PC-9 (cell line): ENCODE results near the gene TBX10. TPM values are rescaled to one million over a fixed set of nuclear protein-coding genes. Genes with fewer than 3 reads are reported as not detected.
A peak's percentile ranks its signal among the peaks of the same experiment; 100 is the strongest.

ENCODE experiments used
- BruUV-seq: library from RNA; stranded (reverse); fragments of 400-500 nt; replicated peaks from 2 replicates; lab custom pipeline; 2021; lab: Mats Ljungman, UMichigan
- CTCF ChIA-PET: fragments of 300-600 bp; sonication (Branson Sonifier 250); formaldehyde crosslinking; loops from one replicate; lab custom pipeline; 2022; ENCODE audit warnings: antibody characterized with exemption; lab: Charles Lee
- POLR2A ChIA-PET: fragments of 300-600 bp; sonication (Branson Sonifier 250); formaldehyde crosslinking; loops from one replicate; lab custom pipeline; 2022; ENCODE audit warnings: antibody characterized with exemption; ENCODE audit not compliant: unreplicated experiment; lab: Charles Lee
- DNase-seq, 2 experiments: peaks; one replicate each; pipeline versions ENCODE4 v3.0.0 to v3.0.0-alpha.2; 2015 to 2022; ENCODE audit warnings: mixed read lengths in 1 of 2
- H2AFZ ChIP-seq: fragments of 200-600 bp; sonication (generic); 2 replicates; pipeline ENCODE4 v1.8.1; 2017; ENCODE audit warnings: antibody characterized with exemption
- H3F3A ChIP-seq: fragments of 200-600 bp; sonication (generic); 2 replicates; pipeline ENCODE4 v1.8.1; 2017; ENCODE audit warnings: antibody characterized with exemption, mild to moderate bottlenecking, low read depth; ENCODE audit not compliant: insufficient read depth
- H3K27ac ChIP-seq: fragments of 200-600 bp; sonication (generic); 2 replicates; pipeline ENCODE4 v1.6.1; 2016; ENCODE audit warnings: mixed run types
- H3K27me3 ChIP-seq: fragments of 200-600 bp; sonication (generic); 2 replicates; pipeline ENCODE4 v1.6.1; 2016; ENCODE audit warnings: low read depth, mixed run types; ENCODE audit not compliant: insufficient read depth
- H3K36me3 ChIP-seq: fragments of 200-600 bp; sonication (generic); 2 replicates; pipeline ENCODE4 v1.6.1; 2016; ENCODE audit warnings: low read depth, mixed run types
- H3K4me1 ChIP-seq: fragments of 200-600 bp; sonication (generic); replicated peaks from 2 replicates; pipeline ENCODE4 v1.6.1; 2016; ENCODE audit warnings: mixed run types; ENCODE audit not compliant: insufficient read depth
- H3K4me2 ChIP-seq: fragments of 200-600 bp; sonication (generic); 2 replicates; pipeline ENCODE4 v1.6.1; 2017; ENCODE audit warnings: mixed run types
- H3K4me3 ChIP-seq: fragments of 200-600 bp; sonication (generic); 2 replicates; pipeline ENCODE4 v1.6.1; 2016; ENCODE audit warnings: mixed run types
- H3K79me2 ChIP-seq: fragments of 200-600 bp; sonication (generic); 2 replicates; pipeline ENCODE4 v1.6.1; 2017; ENCODE audit warnings: low read depth, mixed run types
- H3K9me2 ChIP-seq: fragments of 200-600 bp; sonication (generic); 2 replicates; pipeline ENCODE4 v1.8.1; 2017; ENCODE audit warnings: mild to moderate bottlenecking; ENCODE audit not compliant: insufficient read depth
- H3K9me3 ChIP-seq: fragments of 200-600 bp; sonication (generic); 2 replicates; pipeline ENCODE4 v1.8.1; 2016; ENCODE audit warnings: low read depth; ENCODE audit not compliant: insufficient read depth
- H4K20me1 ChIP-seq: fragments of 200-600 bp; sonication (generic); 2 replicates; pipeline ENCODE4 v1.8.1; 2017; ENCODE audit not compliant: insufficient read depth
- CTCF ChIP-seq: fragments of 200-600 bp; sonication (generic); conservative IDR thresholded peaks from 2 replicates; pipeline ENCODE4 v1.6.1; 2017; ENCODE audit warnings: mixed run types, antibody characterized with exemption, mild to moderate bottlenecking, moderate library complexity
- EZH2 ChIP-seq: fragments of 200-600 bp; sonication (generic); IDR thresholded peaks from 2 replicates; pipeline ENCODE4 v1.8.0; 2017; ENCODE audit warnings: antibody characterized with exemption, low read depth
- intact Hi-C: fragments of 100-400 bp; cut with micrococcal nuclease; formaldehyde crosslinking; loops from one replicate; pipeline ENCODE4 v1.10.0; 2022; ENCODE audit not compliant: unreplicated experiment
- total RNA-seq: library from RNA; stranded (reverse); gene quantifications from 2 replicates; pipeline ENCODE4 v1.2.3, GENCODE V29; 2021

The TBX10 gene
- total RNA-seq, 1 experiment from 2014 or later, result not detected

- Histone ChIP-seq H2AFZ (peak overlapping the region; percentile 84), H3K4me3 (peak overlapping the region; percentile 67), H3K27me3 (no peaks in the 10 kb centered on the region), H3K9me2 (no peaks in the 10 kb centered on the region), H4K20me1 (no peaks in the 10 kb centered on the region), H3K36me3 (no peaks in the 10 kb centered on the region), H3K9me3 (no peaks in the 10 kb centered on the region), H3K4me1 (no peaks in the 10 kb centered on the region), H3K27ac (no peak overlapping the region), H3K79me2 (no peaks in the 10 kb centered on the region), H3F3A (peaks cover 29% of the 10 kb centered on the region), H3K4me2 (peak overlapping the region; percentile 81)
- intact Hi-C loops, result no loop called here
- CTCF ChIA-PET, result interaction anchor here (0.5 to 0.7 kb wide), 2 partner anchors 9 to 41 kb away, joined by 3 read pairs; no protein-coding TSS in a partner anchor
- POLR2A ChIA-PET, result interaction anchor here (0.6 kb wide), 1 partner anchor 33 kb away, joined by 8 read pairs; no protein-coding TSS in a partner anchor
- TF ChIP-seq EZH2 (no peak), CTCF (no peak)
- peak in 1 of 2 experiments; percentile 58 for DNase-seq
- no TSS peak for BruUV-seq
These were observed 10.3 kb upstream of the TBX10 start for GRCh38 chr11:67649634-67650510.

GRCh38 chr11:67648796-67649613, 9.4 kb upstream of the TBX10 start:
- no peak overlapping the region for H3K4me3 ChIP-seq
- no peak overlapping the region for H2AFZ ChIP-seq
- H4K20me1 ChIP-seq, result no peaks in the 10 kb centered on the region
- H3K9me3 ChIP-seq, result no peaks in the 10 kb centered on the region
- no peaks in the 10 kb centered on the region for H3K79me2 ChIP-seq
- intact Hi-C loops, result no loop called here
- H3K9me2 ChIP-seq, result no peaks in the 10 kb centered on the region
- no peak for TF ChIP-seq EZH2
- TF ChIP-seq CTCF, result no peak
- CTCF ChIA-PET, result no interaction called here
- POLR2A ChIA-PET, result interaction anchor here (0.6 kb wide), 2 partner anchors 32 to 76 kb away, joined by 3 to 8 read pairs; no protein-coding TSS in a partner anchor
- no peaks in the 10 kb centered on the region for H3K4me1 ChIP-seq
- H3F3A ChIP-seq, result peaks cover 29% of the 10 kb centered on the region
- BruUV-seq, result no TSS peak
- H3K27me3 ChIP-seq, result no peaks in the 10 kb centered on the region
- DNase-seq, result peak in 1 of 2 experiments; percentile 30
- H3K4me2 ChIP-seq, result no peak overlapping the region
- no peaks in the 10 kb centered on the region for H3K36me3 ChIP-seq
- no peak overlapping the region for H3K27ac ChIP-seq

- Histone ChIP-seq H3K79me2 (no peaks in the 10 kb centered on the region), H3K4me1 (no peaks in the 10 kb centered on the region), H3K27me3 (no peaks in the 10 kb centered on the region), H3K36me3 (no peaks in the 10 kb centered on the region), H3K4me2 (no peak overlapping the region), H3K4me3 (no peak overlapping the region), H3K27ac (no peak overlapping the region), H3K9me3 (no peaks in the 10 kb centered on the region), H2AFZ (no peak overlapping the region), H3F3A (peaks cover 29% of the 10 kb centered on the region), H3K9me2 (no peaks in the 10 kb centered on the region), H4K20me1 (no peaks in the 10 kb centered on the region)
- POLR2A ChIA-PET, result interaction anchor here (0.6 to 0.7 kb wide), 2 partner anchors 56 to 75 kb away, joined by 3 read pairs; no protein-coding TSS in a partner anchor
- peak; percentile 46 to 59 for DNase-seq
- no TSS peak for BruUV-seq
- CTCF ChIA-PET, result interaction anchor here (0.6 kb wide), 2 partner anchors 54 to 140 kb away, joined by 3 read pairs; partner anchors contain the start of gene CDK2AP2
- intact Hi-C loops, result no loop called here
- TF ChIP-seq CTCF (peak; percentile 59), EZH2 (no peak)
These were observed 8.7 kb upstream of the TBX10 start for GRCh38 chr11:67648140-67648795.
